HCT116 (cell line): ENCODE measurements around the gene STX2. TPM values are rescaled to one million over a fixed set of nuclear protein-coding genes. Genes with fewer than 3 reads are reported as not detected.

ENCODE experiments used
- ATAC-seq: fragments of 200-7000 bp; cut with Tn5 transposase; 2 replicates; pipeline ENCODE4 v1.9.1; 2020; ENCODE audit warnings: mild to moderate bottlenecking, moderate library complexity
- BruUV-seq: library from RNA; stranded (reverse); fragments of 400-500 nt; replicated peaks from 2 replicates; lab custom pipeline; 2021; lab: Mats Ljungman, UMichigan
- CTCF ChIA-PET: fragments of 300-600 bp; sonication (Branson Sonifier 250); formaldehyde crosslinking; loops from one replicate; lab custom pipeline; 2021; ENCODE audit warnings: antibody characterized with exemption; lab: Charles Lee
- POLR2A ChIA-PET: fragments of 300-600, 350-600 bp; sonication (Branson Sonifier 250); formaldehyde crosslinking; loops from one replicate; lab custom pipeline; 2021; ENCODE audit warnings: antibody characterized with exemption; lab: Charles Lee
- RAD21 ChIA-PET, 2 experiments: fragments of 300-600 bp; sonication (Branson Sonifier 250); formaldehyde crosslinking; loops; one replicate each; lab custom pipeline; 2023; ENCODE audit warnings: low total read pairs in 2 of 2; ENCODE audit not compliant: uncharacterized antibody in 2 of 2, unreplicated experiment in 2 of 2, low non-redundant PET in 1 of 2; lab: Charles Lee
- DNase-seq: peaks from one replicate; pipeline ENCODE4 v3.0.0-alpha.2; 2010; ENCODE audit warnings: low read depth, low spot score
- H2AFZ ChIP-seq: fragments of 200-600 bp; shearing (Covaris generic), sonication (generic); 2 replicates; pipeline ENCODE4 v1.6.1; 2017; ENCODE audit warnings: low read depth, mixed run types, mixed read lengths, antibody characterized with exemption, low read length; ENCODE audit not compliant: poor library complexity, severe bottlenecking
- H3K27ac ChIP-seq: 2 replicates; pipeline ENCODE4 v1.5.1; 2012; ENCODE audit warnings: low read depth, low read length
- H3K27me3 ChIP-seq: fragments of 200-600 bp; sonication (generic); 2 replicates; pipeline ENCODE4 v1.6.1; 2016; ENCODE audit warnings: mixed run types, low read length, mixed read lengths; ENCODE audit not compliant: insufficient read depth
- H3K36me3 ChIP-seq, 2 experiments: fragments of 200-500 bp in 1 of 2; fragments of 200-600 bp in 1 of 2; sonication (Bioruptor generic) in 1 of 2; sonication (generic) in 1 of 2; 2 replicates each; pipeline versions ENCODE4 v1.5.1 to v1.6.1; 2014 to 2016; ENCODE audit warnings: low read length in 2 of 2, inconsistent platforms in 1 of 2, mixed read lengths in 1 of 2, mixed run types in 1 of 2; ENCODE audit not compliant: insufficient read depth in 2 of 2, control insufficient read depth in 1 of 2
- H3K4me1 ChIP-seq, 2 experiments: fragments of 200-600 bp in 1 of 2; sonication (generic) in 1 of 2; 2 replicates each; pipeline versions ENCODE4 v1.5.1 to v1.6.1; 2012 to 2017; ENCODE audit warnings: low read length in 2 of 2, inconsistent platforms in 1 of 2, mild to moderate bottlenecking in 1 of 2, mixed read lengths in 1 of 2, mixed run types in 1 of 2, moderate library complexity in 1 of 2; ENCODE audit not compliant: insufficient read depth in 2 of 2, control insufficient read depth in 1 of 2
- H3K4me2 ChIP-seq: fragments of 200-600 bp; sonication (generic); 2 replicates; pipeline ENCODE4 v1.6.1; 2017; ENCODE audit warnings: mixed run types, low read length, mixed read lengths
- H3K4me3 ChIP-seq, 2 experiments: fragments of 200-600 bp in 1 of 2; sonication (generic) in 1 of 2; replicated peaks in 1 of 2; 2 replicates each; pipeline ENCODE4 v1.5.1; 2011 to 2016; ENCODE audit warnings: low read length in 2 of 2, control low read depth in 1 of 2, low read depth in 1 of 2, mild to moderate bottlenecking in 1 of 2, mixed read lengths in 1 of 2, mixed run types in 1 of 2
- H3K79me2 ChIP-seq: fragments of 200-600 bp; sonication (generic); 2 replicates; pipeline ENCODE4 v1.6.1; 2017; ENCODE audit warnings: mild to moderate bottlenecking, mixed run types, low read length, moderate library complexity, mixed read lengths; ENCODE audit not compliant: insufficient read depth
- H3K9ac ChIP-seq: fragments of 200-600 bp; sonication (generic); 2 replicates; pipeline ENCODE4 v1.6.1; 2016; ENCODE audit warnings: low read length, mixed read lengths
- H3K9me2 ChIP-seq: fragments of 200-600 bp; sonication (generic), shearing (Covaris generic); 2 replicates; pipeline ENCODE4 v1.6.1; 2017; ENCODE audit warnings: mixed run types, mild to moderate bottlenecking, moderate library complexity; ENCODE audit not compliant: insufficient read depth
- H3K9me3 ChIP-seq, 2 experiments: fragments of 200-500 bp in 1 of 2; fragments of 200-600 bp in 1 of 2; sonication (Bioruptor generic) in 1 of 2; sonication (generic) in 1 of 2; 2 replicates each; pipeline ENCODE4 v1.6.1; 2014 to 2017; ENCODE audit warnings: low read length in 2 of 2, mixed read lengths in 2 of 2, inconsistent platforms in 1 of 2, low read depth in 1 of 2, mild to moderate bottlenecking in 1 of 2, mixed run types in 1 of 2, moderate library complexity in 1 of 2; ENCODE audit not compliant: control insufficient read depth in 1 of 2, insufficient read depth in 1 of 2
- H4K20me1 ChIP-seq: fragments of 200-600 bp; sonication (generic), shearing (Covaris generic); 2 replicates; pipeline ENCODE4 v1.6.1; 2017; ENCODE audit warnings: mixed run types, mild to moderate bottlenecking, moderate library complexity; ENCODE audit not compliant: insufficient read depth
- ATF3 ChIP-seq: IDR thresholded peaks from 2 replicates; pipeline ENCODE4 v1.6.1; 2012
- CBX3 ChIP-seq: IDR thresholded peaks from 2 replicates; pipeline ENCODE4 v1.6.1; 2012; ENCODE audit warnings: low read depth
- CEBPB ChIP-seq: IDR thresholded peaks from 2 replicates; pipeline ENCODE4 v1.6.1; 2012; ENCODE audit warnings: low read depth
- CTCF ChIP-seq, 3 experiments: fragments of 200-600 bp in 1 of 3; sonication (generic) in 1 of 3; IDR thresholded peaks in 2 of 3; conservative IDR thresholded peaks in 1 of 3; 2 replicates each; pipeline ENCODE4 v1.5.1; 2012 to 2017; ENCODE audit warnings: low read depth in 2 of 3, low read length in 2 of 3, antibody characterized with exemption in 1 of 3, borderline replicate concordance in 1 of 3, control low read depth in 1 of 3, mild to moderate bottlenecking in 1 of 3, mixed read lengths in 1 of 3, mixed run types in 1 of 3, moderate library complexity in 1 of 3; ENCODE audit not compliant: insufficient read depth in 1 of 3
- EGR1 ChIP-seq: IDR thresholded peaks from 2 replicates; pipeline ENCODE4 v1.6.1; 2012; ENCODE audit warnings: low read depth
- MAX ChIP-seq: IDR thresholded peaks from 2 replicates; pipeline ENCODE4 v1.6.1; 2012
- POLR2AphosphoS5 ChIP-seq: IDR thresholded peaks from 2 replicates; pipeline ENCODE4 v1.6.1; 2011; ENCODE audit warnings: mild to moderate bottlenecking, low read depth, low read length, moderate library complexity
- RAD21 ChIP-seq: IDR thresholded peaks from 2 replicates; pipeline ENCODE4 v1.6.1; 2012; ENCODE audit warnings: low read depth, mild to moderate bottlenecking
- SIN3A ChIP-seq: IDR thresholded peaks from 2 replicates; pipeline ENCODE4 v1.6.1; 2012; ENCODE audit warnings: low read depth
- TCF7L2 ChIP-seq: IDR thresholded peaks from 2 replicates; pipeline ENCODE4 v1.7.0; 2011; ENCODE audit warnings: borderline replicate concordance, inconsistent platforms; ENCODE audit not compliant: insufficient read depth, insufficient read length; ENCODE audit errors: extremely low read depth
- YY1 ChIP-seq: IDR thresholded peaks from 2 replicates; pipeline ENCODE4 v1.6.1; 2011; ENCODE audit warnings: low read length, low read depth, moderate library complexity, mild to moderate bottlenecking; ENCODE audit not compliant: insufficient replicate concordance; ENCODE audit errors: extremely low read depth
- ZNF274 ChIP-seq: fragments of 200-500 bp; sonication (Bioruptor generic); IDR thresholded peaks from 2 replicates; pipeline ENCODE4 v1.6.1; 2014; ENCODE audit warnings: mild to moderate bottlenecking, low read depth, low read length, inconsistent platforms
- intact Hi-C: fragments of 100-400 bp; cut with micrococcal nuclease; formaldehyde crosslinking; loops from 2 replicates; pipeline ENCODE4 v1.10.0; 2022
- total RNA-seq: library from RNA; stranded (reverse); gene quantifications from one replicate; pipeline ENCODE4 v1.2.1, GENCODE V29; 2021; ENCODE audit not compliant: unreplicated experiment

The STX2 gene
- total RNA-seq, 1 experiment from 2014 or later = 19.2 TPM

- TSS peak; percentile 88 for BruUV-seq
Measured at GRCh38 chr12:130870442-130871285, 31.6 kb upstream of the STX2 start.

More at GRCh38 chr12:130870442-130871285, 31.6 kb upstream of the STX2 start:
- Histone ChIP-seq H3K4me2 (peak overlapping the region; percentile 98), H3K9me2 (no peaks in the 10 kb centered on the region), H3K9me3 (no peaks in the 10 kb centered on the region), H4K20me1 (peaks cover 7% of the 10 kb centered on the region; the same call in 1 of the 2 replicates), H3K27ac (peak overlapping the region; percentile 83), H3K4me3 (peak overlapping the region; percentile 67 to 73), H3K36me3 (peaks cover 24 to 31% of the 10 kb centered on the region in 2 experiments), H3K79me2 (peaks cover 38% of the 10 kb centered on the region), H2AFZ (no peak overlapping the region), H3K9ac (peak overlapping the region; percentile 93), H3K27me3 (no peaks in the 10 kb centered on the region), H3K4me1 (peaks cover 20 to 35% of the 10 kb centered on the region in 2 experiments)
- ChIA-PET CTCF (interaction anchor here (1.0 to 1.4 kb wide), 3 partner anchors 11 to 44 kb away, joined by 3 read pairs; partner anchors contain the start of gene STX2), POLR2A (interaction anchor here (0.6 kb wide), 1 partner anchor 15 kb away, joined by 3 read pairs; no protein-coding TSS in a partner anchor), RAD21 (no interaction called here)
- peak; percentile 65; the same call in 1 of the 2 replicates for TF ChIP-seq CEBPB
- no peak for TF ChIP-seq TCF7L2
- 0 out of 2 replicates have a peak, but pooled peaks have one; percentile 47 for TF ChIP-seq CBX3
- TF ChIP-seq ZNF274 = no peak
- no peak for TF ChIP-seq ATF3
- TF ChIP-seq RAD21 = no peak; the same call in 1 of the 2 replicates
- no peak for TF ChIP-seq EGR1
- peak; percentile 37; the same call in 1 of the 2 replicates for TF ChIP-seq POLR2AphosphoS5
- 0 out of 2 replicates have a peak, but pooled peaks have one; percentile 4 for TF ChIP-seq SIN3A
- peak; percentile 31 for TF ChIP-seq YY1
- peak in 2 of 3 experiments; percentile 65 to 69; a peak in 4 of 6 replicates for TF ChIP-seq CTCF (IDR thresholded peaks at IDR 0.05 in 2 of 3, conservative IDR thresholded peaks at IDR 0.05 in 1 of 3; ENCODE audit: borderline replicate concordance in 1 of 3, insufficient read depth in 1 of 3, low read depth in 2 of 3, low read length in 2 of 3)
- TF ChIP-seq MAX = peak; percentile 42
- DNase-seq (peak; percentile 83), ATAC-seq (peak; percentile 66)
- intact Hi-C loops = loop anchor here (1.0 kb wide), 1 partner anchor 31 kb away; the partner anchor contains the start of gene STX2
